ENCODE data around the gene GPR65. TPM values are rescaled to one million over a fixed set of nuclear protein-coding genes. Genes with fewer than 3 reads are reported as not detected.

The GPR65 gene
- total and polyA plus RNA-seq, 8 donors, result 0.54 to 11.1 (median 0.76) TPM

GRCh38 chr14:88002421-88003075, 2.4 kb upstream of the GPR65 start:
- intact Hi-C loops (cut with DNase I), result no loop called here
- no peak for DNase-seq
- TF ChIP-seq CTCF (IDR thresholded peaks at IDR 0.05), result no peak
- Histone ChIP-seq H3K27me3 (no peaks in the 10 kb centered on the region), H3K9me3 (no peaks in the 10 kb centered on the region), H3K4me3 (no peak overlapping the region), H3K36me3 (no peaks in the 10 kb centered on the region), H3K4me1 (peaks cover 0 to 42% of the 10 kb centered on the region in 2 donors), H3K27ac (peak overlapping the region in 1 of 2 donors; percentile 82)
- ATAC-seq, result peak; percentile 32

- H3K27me3 ChIP-seq, result no peaks in the 10 kb centered on the region
- intact Hi-C loops (cut with DNase I), result no loop called here
- DNase-seq (no peak), ATAC-seq (no peak)
- H3K4me3 ChIP-seq, result no peak overlapping the region
- H3K27ac ChIP-seq, result peak overlapping the region in 1 of 2 donors; percentile 82
- H3K9me3 ChIP-seq, result no peaks in the 10 kb centered on the region
- H3K4me1 ChIP-seq, result peaks cover 0 to 48% of the 10 kb centered on the region in 2 donors
- TF ChIP-seq CTCF (IDR thresholded peaks at IDR 0.05), result no peak
- H3K36me3 ChIP-seq, result no peaks in the 10 kb centered on the region
Observed at GRCh38 chr14:88003425-88003824, 1.5 kb upstream of the GPR65 start.

GRCh38 chr14:88004506-88005036, 364 bp upstream of the GPR65 start:
- intact Hi-C loops (cut with DNase I), result no loop called here
- Histone ChIP-seq H3K36me3 (no peaks in the 10 kb centered on the region), H3K27ac (peak overlapping the region in 1 of 2 donors; percentile 85), H3K4me1 (peaks cover 0 to 52% of the 10 kb centered on the region in 2 donors), H3K9me3 (no peaks in the 10 kb centered on the region), H3K27me3 (no peaks in the 10 kb centered on the region), H3K4me3 (peak overlapping the region in 1 of 2 donors; percentile 41)
- no peak for DNase-seq
- no peak for ATAC-seq
- TF ChIP-seq CTCF (IDR thresholded peaks at IDR 0.05), result no peak

GRCh38 chr14:88005978-88006851, 1.3 kb downstream of the GPR65 start:
- H3K4me1 ChIP-seq, result peaks cover 0 to 60% of the 10 kb centered on the region in 2 donors
- H3K9me3 ChIP-seq, result no peaks in the 10 kb centered on the region
- DNase-seq (no peak), ATAC-seq (peak; percentile 82)
- no peaks in the 10 kb centered on the region for H3K36me3 ChIP-seq
- TF ChIP-seq CTCF (IDR thresholded peaks at IDR 0.05), result no peak
- peak overlapping the region in 1 of 2 donors; percentile 41 for H3K4me3 ChIP-seq
- H3K27me3 ChIP-seq, result no peaks in the 10 kb centered on the region
- intact Hi-C loops (cut with DNase I), result no loop called here
- peak overlapping the region; percentile 49 to 85 for H3K27ac ChIP-seq

GRCh38 chr14:88007608-88008007, 2.7 kb downstream of the GPR65 start:
- no peak for ATAC-seq

More at GRCh38 chr14:88007608-88008007, 2.7 kb downstream of the GPR65 start:
- intact Hi-C loops (cut with DNase I), result no loop called here
- Histone ChIP-seq H3K36me3 (no peaks in the 10 kb centered on the region), H3K27ac (peak overlapping the region in 1 of 2 donors; percentile 85), H3K27me3 (no peaks in the 10 kb centered on the region), H3K9me3 (no peaks in the 10 kb centered on the region), H3K4me3 (peak overlapping the region in 1 of 2 donors; percentile 16), H3K4me1 (peaks cover 0 to 59% of the 10 kb centered on the region in 2 donors)
- no peak for DNase-seq
- no peak for TF ChIP-seq CTCF (IDR thresholded peaks at IDR 0.05)
